Activated CD8-positive, alpha-beta T cell treated with anti-CD3 and anti-CD28 coated beads for 36 hours (primary cell): ENCODE results near the gene BMP6. TPM values are rescaled to one million over a fixed set of nuclear protein-coding genes. Genes with fewer than 3 reads are reported as not detected.
"Not testable (repeated sequence)": the region's sequence is repeated elsewhere in the genome, so short reads cannot be mapped to it uniquely, and the experiment has no call there.

Source experiments
- ATAC-seq: fragments of 200-7000 bp; cut with Tn5 transposase; one replicate; pipeline ENCODE4 v1.10.0; 2021; ENCODE audit warnings: mild to moderate bottlenecking, moderate library complexity
- CTCF ChIA-PET: fragments of 350-600 bp; sonication (Branson Sonifier 250); formaldehyde crosslinking; loops from one replicate; lab custom pipeline; 2021; ENCODE audit warnings: antibody characterized with exemption; lab: Charles Lee
- POLR2A ChIA-PET: fragments of 350-600 bp; sonication (Branson Sonifier 250); formaldehyde crosslinking; loops from one replicate; lab custom pipeline; 2021; ENCODE audit warnings: antibody characterized with exemption; lab: Charles Lee
- DNase-seq: peaks from one replicate; pipeline ENCODE4 v3.0.0-alpha.2; 2020
- H3K27ac Mint-ChIP-seq: one replicate; pipeline ENCODE4 v1.8.0; 2021; ENCODE audit warnings: mild to moderate bottlenecking, mixed read lengths
- H3K27me3 Mint-ChIP-seq: one replicate; pipeline ENCODE4 v1.8.0; 2021; ENCODE audit warnings: mixed read lengths
- H3K36me3 Mint-ChIP-seq: one replicate; pipeline ENCODE4 v1.8.0; 2021; ENCODE audit warnings: low read depth, mixed read lengths
- H3K4me1 Mint-ChIP-seq: one replicate; pipeline ENCODE4 v1.8.0; 2021; ENCODE audit warnings: low read depth, mixed read lengths
- H3K4me3 Mint-ChIP-seq: one replicate; pipeline ENCODE4 v1.8.0; 2021; ENCODE audit warnings: mild to moderate bottlenecking, moderate library complexity, mixed read lengths
- H3K9me3 Mint-ChIP-seq: one replicate; pipeline ENCODE4 v1.8.0; 2021; ENCODE audit warnings: mixed read lengths
- CTCF ChIP-seq: fragments of 200-600 bp; IDR thresholded peaks from one replicate; pipeline ENCODE4 v1.8.0; 2022; ENCODE audit warnings: antibody characterized with exemption, mild to moderate bottlenecking
- intact Hi-C: fragments of 100-400 bp; cut with micrococcal nuclease; formaldehyde crosslinking; loops from one replicate; pipeline ENCODE4 v1.10.0; 2022
- total RNA-seq, 2 experiments: library from RNA; stranded (reverse); gene quantifications; one replicate each; pipeline ENCODE4 v1.2.3, GENCODE V29; 2021

The BMP6 gene
- total RNA-seq, 2 experiments from 2014 or later, result 0.09 to 0.18 TPM

- H3K4me1 Mint-ChIP-seq, result no peaks in the 10 kb centered on the region
- no peak for TF ChIP-seq CTCF
- peaks cover 77% of the 10 kb centered on the region for H3K36me3 Mint-ChIP-seq
- H3K27me3 Mint-ChIP-seq, result no peaks in the 10 kb centered on the region
- intact Hi-C loops, result no loop called here
- DNase-seq, result no peak
- H3K27ac Mint-ChIP-seq, result no peak overlapping the region
- ATAC-seq, result no peak
- CTCF ChIA-PET, result interaction anchor here (1.2 kb wide), 1 partner anchor 166 kb away, joined by 3 read pairs; no protein-coding TSS in a partner anchor
- POLR2A ChIA-PET, result no interaction called here
- H3K9me3 Mint-ChIP-seq, result no peaks in the 10 kb centered on the region
- H3K4me3 Mint-ChIP-seq, result no peak overlapping the region
These were observed 162.9 kb downstream of the BMP6 start for GRCh38 chr6:7888587-7889357.

- intact Hi-C loops, result no loop called here
- no peak for TF ChIP-seq CTCF
- no peak overlapping the region for H3K4me3 Mint-ChIP-seq
- no peaks in the 10 kb centered on the region for H3K27me3 Mint-ChIP-seq
- CTCF ChIA-PET, result no interaction called here
- H3K4me1 Mint-ChIP-seq, result no peaks in the 10 kb centered on the region
- H3K36me3 Mint-ChIP-seq, result peaks cover 74% of the 10 kb centered on the region
- H3K9me3 Mint-ChIP-seq, result no peaks in the 10 kb centered on the region
- no peak overlapping the region for H3K27ac Mint-ChIP-seq
- ATAC-seq, result no peak
- DNase-seq, result no peak
- POLR2A ChIA-PET, result interaction anchor here (0.6 kb wide), 1 partner anchor 158 kb away, joined by 3 read pairs; no protein-coding TSS in a partner anchor
These were observed 165.4 kb downstream of the BMP6 start for GRCh38 chr6:7891078-7891872.

- H3K27me3 Mint-ChIP-seq, H3K4me3 Mint-ChIP-seq, intact Hi-C loops, CTCF ChIA-PET, H3K9me3 Mint-ChIP-seq, ATAC-seq, H3K4me1 Mint-ChIP-seq, DNase-seq, H3K27ac Mint-ChIP-seq: not testable (repeated sequence)
- POLR2A ChIA-PET, result interaction anchor here (0.6 kb wide), 1 partner anchor 159 kb away, joined by 3 read pairs; no protein-coding TSS in a partner anchor
- H3K36me3 Mint-ChIP-seq, result peaks cover 66% of the 10 kb centered on the region
These were observed 166.5 kb downstream of the BMP6 start for GRCh38 chr6:7892367-7892766.

- DNase-seq, result no peak
- Mint-ChIP-seq H3K27ac (no peak overlapping the region), H3K9me3 (no peaks in the 10 kb centered on the region), H3K4me3 (no peak overlapping the region), H3K27me3 (no peaks in the 10 kb centered on the region), H3K36me3 (peaks cover 66% of the 10 kb centered on the region), H3K4me1 (no peaks in the 10 kb centered on the region)
- intact Hi-C loops, result no loop called here
- CTCF ChIA-PET, result no interaction called here
- POLR2A ChIA-PET, result no interaction called here
- no peak for TF ChIP-seq CTCF
- no peak for ATAC-seq
These were observed 167.4 kb downstream of the BMP6 start for GRCh38 chr6:7893342-7893741.

GRCh38 chr6:7894262-7895124 lies 168.6 kb downstream of the BMP6 start:
- ChIA-PET CTCF (no interaction called here), POLR2A (no interaction called here)
- Mint-ChIP-seq H3K27me3 (no peaks in the 10 kb centered on the region), H3K4me1 (no peaks in the 10 kb centered on the region), H3K36me3 (peaks cover 68% of the 10 kb centered on the region), H3K4me3 (no peak overlapping the region), H3K27ac (no peak overlapping the region), H3K9me3 (no peaks in the 10 kb centered on the region)
- DNase-seq, result no peak
- intact Hi-C loops, result no loop called here
- no peak for ATAC-seq
- no peak for TF ChIP-seq CTCF
